ENCODE measurements around the gene COX7B2.

GRCh38 chr4:46890056-46890455, 19.0 kb downstream of the COX7B2 start:
- TF ChIP-seq CTCF (conservative IDR thresholded peaks at IDR 0.05; ENCODE audit: low read depth, low read length): no peak
- TF ChIP-seq EZH2 (IDR thresholded peaks at IDR 0.05; ENCODE audit: low read length, unreplicated experiment): no peak
